IPS-18c (cell line): ENCODE data around the gene UMAD1.
"Not testable (repeated sequence)": the region's sequence is repeated elsewhere in the genome, so short reads cannot be mapped to it uniquely, and the experiment has no call there.

Experiments
- H3K4me3 ChIP-seq: 2 replicates; pipeline ENCODE4 v1.7.0; 2013; ENCODE audit warnings: low read depth, mild to moderate bottlenecking, low read length, moderate library complexity; ENCODE audit not compliant: insufficient read depth
- H3K9me3 ChIP-seq: one replicate; pipeline ENCODE4 v1.6.1; 2013; ENCODE audit warnings: mild to moderate bottlenecking, low read length, moderate library complexity; ENCODE audit not compliant: control insufficient read depth, insufficient read depth

Gene UMAD1

DNA sequence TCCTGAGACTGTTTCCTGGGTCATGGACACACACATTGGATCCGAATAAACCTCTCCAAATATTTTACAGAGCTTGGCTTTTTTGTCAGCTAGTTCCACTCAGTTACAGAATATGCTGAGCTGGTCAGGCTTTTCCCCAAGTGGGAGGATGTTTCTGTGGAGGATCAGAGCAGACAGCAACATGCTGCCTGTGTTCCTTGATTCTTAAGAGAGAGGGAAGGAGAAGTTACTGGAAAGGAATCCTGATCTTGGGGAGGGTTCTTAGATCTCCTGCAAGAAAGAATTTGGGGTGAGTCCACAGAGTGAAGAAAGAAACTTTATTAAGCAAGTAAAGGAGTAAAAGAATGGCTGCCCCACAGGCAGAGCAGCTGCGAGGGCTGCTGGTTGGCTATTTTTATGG is 154.7 kb downstream of the UMAD1 start:
- peaks cover 3% of the 10 kb centered on the region for H3K9me3 ChIP-seq
- no peak overlapping the region for H3K4me3 ChIP-seq

DNA sequence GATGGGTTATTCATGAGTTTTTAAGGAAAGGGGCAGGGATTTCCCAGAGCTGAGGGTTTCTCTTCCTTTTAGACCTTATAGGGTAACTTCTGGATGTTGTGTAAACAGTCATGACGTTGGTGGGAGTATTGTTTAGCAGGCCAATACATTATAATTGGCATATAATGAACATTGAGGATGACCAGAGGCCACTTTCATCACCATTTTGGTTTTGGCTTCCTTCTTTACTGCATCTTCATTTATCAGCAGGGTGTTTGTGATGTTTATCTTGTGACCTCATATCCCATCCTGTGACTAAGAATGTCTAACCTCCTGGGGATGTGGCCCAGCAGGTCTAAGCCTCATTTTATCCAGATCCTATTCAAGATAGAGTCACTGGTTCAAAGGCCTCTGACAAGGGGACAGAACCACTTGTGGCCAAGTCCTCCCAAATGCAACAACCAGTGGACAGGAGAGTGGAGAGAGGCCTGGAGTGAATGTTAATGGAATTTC is 155.1 kb downstream of the UMAD1 start:
- peaks cover 3% of the 10 kb centered on the region for H3K9me3 ChIP-seq
- H3K4me3 ChIP-seq: no peak overlapping the region

DNA sequence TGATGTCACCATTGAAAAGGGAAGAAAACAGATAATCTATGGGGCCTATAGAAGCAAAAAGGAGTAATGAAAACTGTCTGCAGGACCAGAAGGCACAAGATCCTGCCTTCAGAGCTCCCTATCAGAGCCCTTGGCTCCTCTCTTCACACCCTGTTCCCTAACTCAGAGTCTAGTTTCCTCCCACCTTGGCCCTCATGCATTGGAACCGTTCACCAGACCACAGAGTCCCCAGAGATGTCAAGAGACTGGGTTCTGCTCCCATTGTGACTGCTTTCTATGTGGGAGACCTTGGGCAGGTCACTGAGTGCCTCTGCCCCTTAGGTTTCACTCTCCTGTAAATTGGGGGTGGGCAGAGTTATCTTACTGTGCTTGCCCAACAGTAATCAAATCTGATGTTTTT is 158.0 kb downstream of the UMAD1 start:
- H3K9me3 ChIP-seq: peaks cover 3% of the 10 kb centered on the region
- no peak overlapping the region for H3K4me3 ChIP-seq

DNA sequence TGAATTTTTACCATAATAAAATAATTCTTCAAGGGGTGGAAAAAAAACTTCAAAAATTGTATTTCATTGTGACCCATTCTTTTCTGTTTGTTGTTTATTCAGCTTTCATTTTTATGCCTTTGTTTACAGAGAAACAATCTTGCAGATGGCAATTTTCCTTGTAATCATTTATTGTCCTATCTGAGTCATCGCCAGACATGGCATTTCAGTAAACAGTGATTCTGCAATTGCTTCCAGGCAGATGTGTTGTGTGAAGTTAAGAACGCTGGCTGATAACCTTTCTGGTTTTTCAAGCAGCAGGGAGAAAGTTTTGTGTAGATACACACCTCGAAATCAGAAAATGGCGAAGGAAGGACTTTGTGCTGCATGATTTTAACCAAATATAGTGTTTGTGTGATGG is 158.6 kb downstream of the UMAD1 start:
- Histone ChIP-seq H3K9me3 (peaks cover 3% of the 10 kb centered on the region), H3K4me3 (no peak overlapping the region)

DNA sequence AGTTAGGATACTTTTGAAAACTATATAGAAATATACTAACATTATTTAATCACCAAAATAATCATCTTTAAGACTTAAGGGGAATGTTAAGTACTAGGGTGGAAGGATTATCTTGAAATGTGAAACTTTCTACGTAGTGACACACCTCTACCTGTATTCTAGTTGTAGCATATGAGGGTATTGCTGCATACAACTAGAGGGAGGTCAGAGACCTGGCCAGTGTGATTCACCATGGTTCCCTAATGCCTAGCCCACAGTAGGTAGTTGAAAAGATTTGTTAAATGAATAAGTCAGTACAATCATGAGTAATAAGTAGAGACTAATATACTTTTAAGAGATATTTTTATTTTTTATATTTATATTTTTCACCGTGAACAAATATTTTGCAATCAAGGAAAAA is 162.0 kb downstream of the UMAD1 start:
- H3K4me3 ChIP-seq: no peak overlapping the region
- H3K9me3 ChIP-seq: no peaks in the 10 kb centered on the region

DNA sequence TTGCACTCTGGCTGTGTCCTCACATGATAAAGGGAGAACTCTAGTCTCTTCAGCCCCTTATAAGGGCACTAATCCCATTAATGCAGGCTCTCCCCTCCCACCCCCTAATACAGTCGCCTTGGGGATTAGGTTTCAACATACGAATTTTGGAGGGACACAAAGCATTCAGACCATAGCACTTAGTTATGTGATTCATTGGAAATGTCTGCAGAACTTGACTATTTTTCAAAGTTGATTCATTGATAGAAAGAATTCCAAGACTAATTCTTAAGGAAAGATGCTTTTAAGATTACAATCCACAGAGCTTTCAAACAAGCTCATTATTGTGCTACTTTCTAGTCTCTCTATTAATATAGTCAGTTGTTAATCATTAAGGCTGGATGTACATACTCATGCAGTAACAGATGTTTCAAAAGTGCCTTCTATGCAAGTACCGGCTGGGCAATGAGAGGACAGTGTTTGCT is 163.2 kb downstream of the UMAD1 start:
- H3K4me3 ChIP-seq: no peak overlapping the region
- H3K9me3 ChIP-seq: no peaks in the 10 kb centered on the region

DNA sequence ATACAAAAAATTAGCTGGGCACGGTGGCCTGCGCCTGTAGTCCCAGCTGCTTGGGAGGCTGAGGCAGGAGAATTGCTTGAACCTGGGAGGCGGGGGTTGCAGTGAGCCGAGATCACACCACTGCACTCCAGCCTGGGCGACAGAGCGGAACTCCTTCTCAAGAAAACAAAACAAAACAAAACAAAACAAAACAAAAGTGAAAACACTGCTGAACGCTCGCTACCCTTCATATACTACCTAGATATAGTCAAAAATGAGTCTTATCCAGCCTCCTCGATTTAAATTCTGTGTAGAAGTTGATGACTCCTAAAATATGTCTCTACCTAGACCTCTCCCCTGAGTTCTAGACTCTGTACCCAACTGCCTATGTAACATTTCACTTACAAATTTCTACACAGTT is 164.3 kb downstream of the UMAD1 start:
- not testable (repeated sequence) for H3K4me3 ChIP-seq, H3K9me3 ChIP-seq

DNA sequence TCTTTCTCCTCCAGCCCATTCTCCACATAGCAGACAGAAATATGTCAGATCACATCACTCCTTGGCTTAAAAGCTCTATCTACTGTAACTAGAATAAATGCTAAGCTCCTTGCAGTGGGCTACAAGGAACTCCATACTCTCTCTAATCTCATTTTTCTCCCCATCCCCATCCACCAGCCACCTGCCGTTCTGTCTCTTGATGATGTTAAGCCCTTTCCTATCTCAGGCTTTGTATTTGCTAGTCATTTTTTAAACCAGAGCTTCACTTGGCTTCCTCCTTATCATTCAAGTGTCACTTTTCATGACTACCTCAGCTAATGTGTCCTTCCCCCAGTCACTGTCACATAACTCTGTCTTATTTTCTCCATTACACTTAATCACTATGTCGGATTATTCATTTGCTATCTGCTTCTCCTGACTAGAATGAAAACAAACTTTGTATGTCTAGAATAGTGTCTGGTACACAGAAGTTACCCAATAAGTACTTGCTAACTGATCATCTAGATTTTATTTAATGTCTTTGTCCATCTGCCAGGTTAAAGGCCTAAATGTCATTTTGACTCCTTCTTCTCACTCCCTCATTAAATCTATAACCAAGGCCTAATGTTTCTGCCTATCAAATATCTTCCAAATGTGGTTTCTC is 165.1 kb downstream of the UMAD1 start:
- Histone ChIP-seq H3K4me3 (no peak overlapping the region), H3K9me3 (no peaks in the 10 kb centered on the region)

DNA sequence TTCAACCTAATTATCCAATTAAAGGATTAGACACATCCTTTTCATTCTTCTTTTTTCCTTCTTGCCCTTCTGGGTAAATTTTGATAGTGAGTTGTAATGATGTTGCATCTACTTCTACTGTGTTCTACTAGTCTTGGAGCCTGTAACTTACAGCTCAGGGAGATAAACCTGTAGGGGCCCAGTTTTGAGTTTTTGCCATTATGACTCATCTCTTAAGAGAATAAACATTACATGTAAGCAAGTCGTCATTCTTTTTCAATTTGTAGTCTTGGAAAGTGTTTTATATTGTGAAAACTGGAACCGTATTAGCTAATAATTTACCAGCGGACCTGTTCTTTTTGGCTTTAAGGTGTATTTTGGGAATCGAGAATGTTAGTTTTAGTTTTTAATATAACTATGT is 167.6 kb downstream of the UMAD1 start:
- Histone ChIP-seq H3K9me3 (no peaks in the 10 kb centered on the region), H3K4me3 (no peak overlapping the region)

DNA sequence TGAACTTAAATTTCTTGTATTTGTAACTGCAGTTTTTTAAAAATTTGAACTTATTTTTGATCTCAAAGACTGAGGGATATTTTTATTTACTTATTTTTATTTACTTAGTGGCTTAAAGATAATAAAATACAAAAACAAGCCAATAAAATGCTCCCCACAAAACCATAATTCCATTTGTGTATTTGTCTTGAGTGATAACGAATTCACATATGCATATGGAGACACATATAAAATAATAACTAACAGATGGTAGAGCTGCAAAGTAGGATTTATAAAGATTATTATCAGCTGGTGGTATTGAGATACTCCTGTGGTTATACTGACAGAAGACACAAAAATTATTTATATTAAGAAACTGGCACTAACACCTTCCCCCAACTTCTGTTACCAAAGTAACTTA is 168.1 kb downstream of the UMAD1 start:
- H3K9me3 ChIP-seq: no peaks in the 10 kb centered on the region
- H3K4me3 ChIP-seq: no peak overlapping the region

DNA sequence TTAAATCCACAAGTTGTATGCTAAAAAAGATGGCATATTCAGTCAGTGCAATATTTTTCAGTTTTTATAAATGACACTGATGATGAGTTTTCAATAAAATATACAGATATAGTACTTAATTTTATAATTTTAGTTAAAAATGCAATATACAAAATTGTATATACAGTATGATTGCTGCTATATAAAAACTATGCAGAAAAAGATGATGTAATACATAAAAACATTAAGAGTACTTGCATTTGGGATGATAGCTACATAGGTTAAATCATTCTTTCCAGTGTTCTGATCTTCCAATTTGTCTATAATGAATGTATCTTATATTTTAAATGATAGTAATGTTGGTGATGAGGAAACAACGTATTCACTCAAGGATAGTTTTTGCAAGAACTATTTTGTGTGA is 169.8 kb downstream of the UMAD1 start:
- Histone ChIP-seq H3K9me3 (no peaks in the 10 kb centered on the region), H3K4me3 (no peak overlapping the region)

DNA sequence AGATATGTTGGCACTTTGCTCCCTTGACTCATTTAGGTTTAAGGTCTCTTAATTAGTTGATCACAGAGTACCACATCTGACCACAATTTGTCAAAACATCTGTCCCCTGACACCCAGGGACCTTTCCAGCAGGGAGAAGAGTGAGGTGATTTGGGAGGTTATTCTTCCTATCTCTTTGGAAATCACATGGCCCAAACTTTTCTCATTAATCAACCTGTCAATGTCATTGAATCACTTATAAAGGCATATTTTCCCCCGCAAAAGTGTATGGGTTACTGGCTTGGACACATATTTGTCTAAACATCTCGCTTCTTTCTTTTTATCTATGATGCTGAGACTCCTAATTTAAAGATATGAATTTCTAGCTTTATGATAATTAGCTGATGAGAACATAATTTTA is 170.3 kb downstream of the UMAD1 start:
- Histone ChIP-seq H3K4me3 (no peak overlapping the region), H3K9me3 (no peaks in the 10 kb centered on the region)

DNA sequence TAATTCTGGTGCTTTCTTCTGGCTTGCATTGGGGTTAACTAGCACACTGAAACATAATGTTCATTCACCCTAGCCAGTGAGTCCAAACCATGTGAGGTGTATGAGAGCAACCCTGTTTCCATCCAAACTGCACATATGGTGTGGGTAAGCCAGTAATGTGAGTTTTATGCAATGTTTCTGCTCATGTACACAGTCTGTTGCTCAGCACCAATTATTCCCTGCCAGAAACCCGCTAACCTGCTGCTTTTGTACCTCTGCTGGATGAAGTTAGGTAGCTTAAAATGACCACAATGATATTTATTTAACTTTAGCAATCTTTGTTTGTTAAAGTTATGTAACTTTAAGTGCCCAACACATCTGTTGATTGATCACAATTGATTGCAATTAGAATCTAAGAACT is 171.6 kb downstream of the UMAD1 start:
- Histone ChIP-seq H3K4me3 (no peak overlapping the region), H3K9me3 (no peaks in the 10 kb centered on the region)

DNA sequence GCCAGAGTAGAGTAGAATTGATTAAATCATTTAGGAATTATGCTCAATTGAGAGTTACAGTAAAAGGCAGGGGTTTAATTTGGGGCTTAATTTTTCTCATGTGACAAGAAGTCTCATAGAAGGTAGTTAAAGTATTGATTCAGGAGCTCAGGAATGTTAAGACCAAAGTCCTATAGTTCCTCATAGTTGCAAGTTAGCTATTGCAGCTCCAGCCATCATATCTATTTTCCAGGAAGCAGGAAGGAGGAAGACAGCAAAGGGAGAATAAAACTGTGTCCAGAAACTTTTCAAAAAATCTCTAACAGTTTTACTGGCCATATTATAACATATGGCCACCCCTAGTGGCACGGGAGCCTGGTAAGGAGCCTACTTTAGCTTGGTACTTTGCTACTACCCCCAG is 174.8 kb downstream of the UMAD1 start:
- Histone ChIP-seq H3K4me3 (no peak overlapping the region), H3K9me3 (no peaks in the 10 kb centered on the region)

DNA sequence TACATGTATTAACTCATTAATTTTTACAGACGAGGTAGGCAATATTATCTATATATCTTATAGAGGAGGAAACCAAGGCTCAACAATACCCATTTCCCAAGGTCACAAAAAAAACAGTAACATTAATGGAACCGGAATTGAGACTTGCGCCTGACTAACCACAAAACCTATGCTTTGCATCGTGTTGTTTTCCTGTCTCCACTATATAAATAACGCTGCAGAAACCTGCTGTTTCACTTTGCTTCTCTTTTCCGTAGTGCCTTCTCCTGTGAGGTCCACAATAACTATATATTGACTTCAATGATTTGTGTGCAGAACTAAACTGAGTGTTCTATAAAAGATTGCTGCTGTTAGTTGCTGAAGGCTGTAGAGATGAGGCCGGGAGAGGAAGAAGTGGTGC is 175.5 kb downstream of the UMAD1 start:
- Histone ChIP-seq H3K9me3 (no peaks in the 10 kb centered on the region), H3K4me3 (no peak overlapping the region)

DNA sequence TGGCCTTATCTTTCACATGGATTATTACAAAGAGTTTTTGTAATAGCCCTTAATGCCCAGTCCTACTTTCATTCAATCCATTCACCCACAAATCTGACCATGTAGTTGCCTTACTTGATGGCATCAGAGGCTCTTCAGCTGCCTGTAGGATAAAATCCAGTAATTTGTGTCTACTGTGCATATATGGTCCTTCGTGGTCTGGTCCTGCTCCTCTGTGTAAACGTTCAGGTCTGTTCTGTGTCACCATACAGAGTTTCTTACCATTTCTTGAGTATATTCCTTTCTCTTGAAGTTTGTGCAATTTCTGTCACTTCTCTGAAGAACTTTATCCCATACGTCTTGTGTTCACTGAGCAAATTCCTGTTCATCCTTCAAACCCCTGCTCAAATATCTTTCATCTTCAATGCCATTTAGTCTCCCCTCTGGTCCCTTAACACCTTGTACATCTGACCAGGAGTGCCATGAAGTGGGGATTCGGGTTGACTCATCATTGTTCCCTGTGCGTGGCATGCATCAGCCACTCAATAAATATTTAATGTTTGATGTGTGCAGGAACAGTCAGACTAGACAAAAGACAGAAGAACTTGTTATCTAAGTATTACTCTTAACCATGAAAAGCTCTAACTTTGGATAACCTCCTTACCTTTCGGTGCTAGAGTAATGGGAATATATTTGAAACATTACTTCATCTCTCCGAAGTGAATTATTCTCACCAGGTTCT is 176.4 kb downstream of the UMAD1 start:
- Histone ChIP-seq H3K9me3 (no peaks in the 10 kb centered on the region), H3K4me3 (no peak overlapping the region)

DNA sequence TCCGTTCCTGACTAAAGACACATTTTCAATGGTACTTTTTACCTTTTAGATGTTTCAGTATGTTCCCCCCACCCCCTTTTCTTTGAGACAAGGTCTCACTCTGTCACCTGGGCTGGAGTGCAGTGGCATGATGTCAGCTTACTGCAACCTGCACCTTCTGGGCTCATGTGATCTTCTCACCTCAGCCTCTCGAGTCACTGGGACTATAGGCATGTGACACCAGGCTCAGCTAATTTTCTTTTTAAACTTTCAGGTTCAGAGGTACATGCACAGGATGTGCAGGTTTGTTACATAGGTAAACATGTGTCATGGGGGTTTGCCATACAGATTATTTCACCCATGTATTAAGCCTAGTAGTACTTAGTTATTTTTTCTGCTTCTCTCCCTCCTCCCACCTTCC is 177.2 kb downstream of the UMAD1 start:
- H3K4me3 ChIP-seq: no peak overlapping the region
- no peaks in the 10 kb centered on the region for H3K9me3 ChIP-seq

DNA sequence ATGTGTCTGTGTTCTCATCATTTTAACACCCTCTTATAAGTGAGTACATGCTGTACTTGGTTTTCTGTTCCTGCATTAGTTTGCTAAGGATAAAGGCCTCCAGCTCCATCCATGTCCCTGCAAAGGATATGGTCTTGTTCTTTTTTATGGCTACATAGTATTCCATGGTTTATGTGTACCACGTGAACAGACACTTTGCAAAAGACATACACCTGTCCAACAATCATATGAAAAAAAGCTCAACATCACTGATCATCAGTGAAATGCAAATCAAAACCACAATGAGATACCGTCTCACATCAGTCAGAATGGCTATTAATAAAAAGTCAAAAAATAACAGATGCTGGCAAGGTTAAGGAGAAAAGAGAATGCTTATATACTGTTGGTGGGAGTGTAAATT is 177.6 kb downstream of the UMAD1 start:
- H3K4me3 ChIP-seq, H3K9me3 ChIP-seq: not testable (repeated sequence)
